PFSK-1 (cell line): Measurements from ENCODE around the gene HOXC12.

Source experiments
- POLR2AphosphoS5 ChIP-seq: IDR thresholded peaks from 2 replicates; pipeline ENCODE4 v1.6.1; 2012; ENCODE audit warnings: low read depth, mild to moderate bottlenecking, control low read depth, low read length, moderate library complexity
- SIN3A ChIP-seq: IDR thresholded peaks from 2 replicates; pipeline ENCODE4 v1.6.1; 2012; ENCODE audit warnings: mild to moderate bottlenecking, low read length, moderate library complexity, borderline replicate concordance; ENCODE audit not compliant: insufficient read depth
- TAF1 ChIP-seq: IDR thresholded peaks from 2 replicates; pipeline ENCODE4 v1.6.1; 2012; ENCODE audit warnings: low read length, control low read depth, borderline replicate concordance; ENCODE audit not compliant: insufficient read depth
- TF ChIP-seq, protein P1 (sequence below), 2 experiments: IDR thresholded peaks; 2 replicates each; pipeline versions ENCODE4 v1.6.1 to v1.8.0; 2011 to 2012; ENCODE audit warnings: low read depth in 2 of 2, low read length in 2 of 2, control low read depth in 1 of 2, inconsistent platforms in 1 of 2, mild to moderate bottlenecking in 1 of 2, moderate library complexity in 1 of 2; ENCODE audit not compliant: insufficient read depth in 1 of 2

DNA sequence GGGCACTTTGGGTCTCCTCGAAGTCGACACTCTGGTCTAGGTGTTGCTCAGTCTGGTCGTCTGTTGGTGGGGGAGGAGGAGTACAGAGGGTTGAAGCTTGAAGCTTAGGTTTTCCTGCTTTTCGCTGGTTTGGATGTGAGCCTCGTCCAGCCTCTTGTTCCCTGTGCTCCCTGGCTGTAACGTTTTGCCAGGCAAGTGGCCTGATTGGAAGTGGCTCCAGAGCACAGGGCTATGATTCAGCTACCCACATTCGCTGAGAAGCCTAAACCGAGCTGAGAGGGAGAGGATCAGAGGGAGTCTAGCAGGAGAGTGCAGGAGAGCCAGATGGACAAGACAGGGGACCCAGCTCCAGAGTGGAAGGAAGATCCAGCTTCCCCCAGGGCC is 36.4 kb downstream of the HOXC12 start:
- TF ChIP-seq TAF1 (no peak), POLR2AphosphoS5 (no peak), SIN3A (no peak)
- TF ChIP-seq, protein P1, sequence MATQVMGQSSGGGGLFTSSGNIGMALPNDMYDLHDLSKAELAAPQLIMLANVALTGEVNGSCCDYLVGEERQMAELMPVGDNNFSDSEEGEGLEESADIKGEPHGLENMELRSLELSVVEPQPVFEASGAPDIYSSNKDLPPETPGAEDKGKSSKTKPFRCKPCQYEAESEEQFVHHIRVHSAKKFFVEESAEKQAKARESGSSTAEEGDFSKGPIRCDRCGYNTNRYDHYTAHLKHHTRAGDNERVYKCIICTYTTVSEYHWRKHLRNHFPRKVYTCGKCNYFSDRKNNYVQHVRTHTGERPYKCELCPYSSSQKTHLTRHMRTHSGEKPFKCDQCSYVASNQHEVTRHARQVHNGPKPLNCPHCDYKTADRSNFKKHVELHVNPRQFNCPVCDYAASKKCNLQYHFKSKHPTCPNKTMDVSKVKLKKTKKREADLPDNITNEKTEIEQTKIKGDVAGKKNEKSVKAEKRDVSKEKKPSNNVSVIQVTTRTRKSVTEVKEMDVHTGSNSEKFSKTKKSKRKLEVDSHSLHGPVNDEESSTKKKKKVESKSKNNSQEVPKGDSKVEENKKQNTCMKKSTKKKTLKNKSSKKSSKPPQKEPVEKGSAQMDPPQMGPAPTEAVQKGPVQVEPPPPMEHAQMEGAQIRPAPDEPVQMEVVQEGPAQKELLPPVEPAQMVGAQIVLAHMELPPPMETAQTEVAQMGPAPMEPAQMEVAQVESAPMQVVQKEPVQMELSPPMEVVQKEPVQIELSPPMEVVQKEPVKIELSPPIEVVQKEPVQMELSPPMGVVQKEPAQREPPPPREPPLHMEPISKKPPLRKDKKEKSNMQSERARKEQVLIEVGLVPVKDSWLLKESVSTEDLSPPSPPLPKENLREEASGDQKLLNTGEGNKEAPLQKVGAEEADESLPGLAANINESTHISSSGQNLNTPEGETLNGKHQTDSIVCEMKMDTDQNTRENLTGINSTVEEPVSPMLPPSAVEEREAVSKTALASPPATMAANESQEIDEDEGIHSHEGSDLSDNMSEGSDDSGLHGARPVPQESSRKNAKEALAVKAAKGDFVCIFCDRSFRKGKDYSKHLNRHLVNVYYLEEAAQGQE (IDR thresholded peaks at IDR 0.05; ENCODE audit: insufficient read depth in 1 of 2, low read depth in 2 of 2, low read length in 2 of 2) = no peak
